Neuronal stem cell (in vitro differentiated cells): ENCODE results near the gene PTPRD.

Experiments
- DNase-seq: peaks from one replicate; pipeline ENCODE4 v3.0.0-alpha.2; 2013; ENCODE audit warnings: low spot score
- H2AFZ ChIP-seq: one replicate; pipeline ENCODE4 v1.6.1; 2013; ENCODE audit warnings: mild to moderate bottlenecking, low read length, inconsistent platforms
- H2AK5ac ChIP-seq: 2 replicates; pipeline ENCODE4 v1.6.1; 2013; ENCODE audit warnings: low read depth, mild to moderate bottlenecking, inconsistent platforms, low read length, moderate library complexity, mixed read lengths
- H2BK120ac ChIP-seq: 2 replicates; pipeline ENCODE4 v1.6.1; 2013; ENCODE audit warnings: low read depth, mild to moderate bottlenecking, inconsistent platforms, low read length, moderate library complexity, mixed read lengths
- H2BK12ac ChIP-seq: one replicate; pipeline ENCODE4 v1.6.1; 2013; ENCODE audit warnings: low read length, inconsistent platforms
- H2BK15ac ChIP-seq: 2 replicates; pipeline ENCODE4 v1.6.1; 2013; ENCODE audit warnings: mild to moderate bottlenecking, low read length, inconsistent platforms, mixed read lengths
- H2BK5ac ChIP-seq: one replicate; pipeline ENCODE4 v1.6.1; 2013; ENCODE audit warnings: inconsistent platforms, mild to moderate bottlenecking, low read length, moderate library complexity
- H3K14ac ChIP-seq: one replicate; pipeline ENCODE4 v1.6.1; 2013; ENCODE audit warnings: low read length, inconsistent platforms
- H3K18ac ChIP-seq: 2 replicates; pipeline ENCODE4 v1.6.1; 2013; ENCODE audit warnings: low read length, inconsistent platforms
- H3K23ac ChIP-seq: 2 replicates; pipeline ENCODE4 v1.6.1; 2013; ENCODE audit warnings: low read depth, mild to moderate bottlenecking, mixed read lengths, low read length, inconsistent platforms; ENCODE audit not compliant: poor library complexity
- H3K27ac ChIP-seq: replicated peaks from 3 replicates; pipeline ENCODE4 v1.5.1; 2013; ENCODE audit warnings: low read length, inconsistent platforms
- H3K27me3 ChIP-seq, 3 experiments: 2 replicates each; pipeline ENCODE4 v1.6.1; 2013; ENCODE audit warnings: low read length in 3 of 3, mild to moderate bottlenecking in 2 of 3, inconsistent platforms in 1 of 3, low read depth in 1 of 3, mixed read lengths in 1 of 3, moderate library complexity in 1 of 3; ENCODE audit not compliant: control insufficient read depth in 3 of 3, insufficient read depth in 3 of 3
- H3K36me3 ChIP-seq, 2 donors: replicated peaks in 1 of 2; 2 replicates each; pipeline ENCODE4 v1.6.1; 2013; ENCODE audit warnings: low read length in 2 of 2; ENCODE audit not compliant: control insufficient read depth in 2 of 2, insufficient read depth in 2 of 2
- H3K4ac ChIP-seq: 2 replicates; pipeline ENCODE4 v1.6.1; 2013; ENCODE audit warnings: inconsistent platforms, mild to moderate bottlenecking, low read length, moderate library complexity
- H3K4me1 ChIP-seq, 2 donors: 1 replicate in 1 of 2; 2 replicates in 1 of 2; pipeline ENCODE4 v1.6.1; 2013; ENCODE audit warnings: low read length in 2 of 2, low read depth in 1 of 2; ENCODE audit not compliant: control insufficient read depth in 2 of 2, insufficient read depth in 1 of 2
- H3K4me2 ChIP-seq: one replicate; pipeline ENCODE4 v1.6.1; 2013; ENCODE audit warnings: mild to moderate bottlenecking, low read length, inconsistent platforms; ENCODE audit not compliant: insufficient read depth, poor library complexity, severe bottlenecking
- H3K4me3 ChIP-seq, 2 donors: 2 replicates each; pipeline ENCODE4 v1.5.1; 2013; ENCODE audit warnings: low read length in 2 of 2, mild to moderate bottlenecking in 2 of 2, inconsistent platforms in 1 of 2, moderate library complexity in 1 of 2
- H3K79me1 ChIP-seq: one replicate; pipeline ENCODE4 v1.6.1; 2013; ENCODE audit warnings: low read depth, mild to moderate bottlenecking, inconsistent platforms, low read length, moderate library complexity
- H3K9ac ChIP-seq: one replicate; pipeline ENCODE4 v1.6.1; 2013; ENCODE audit warnings: mild to moderate bottlenecking, low read depth, low read length, inconsistent platforms; ENCODE audit not compliant: poor library complexity
- H3K9me3 ChIP-seq, 2 donors: replicated peaks in 1 of 2; 2 replicates each; pipeline versions ENCODE3 to v1.6.1; 2013; ENCODE audit warnings: low read length in 2 of 2, mild to moderate bottlenecking in 2 of 2, inconsistent platforms in 1 of 2, low read depth in 1 of 2, mixed read lengths in 1 of 2, moderate library complexity in 1 of 2; ENCODE audit not compliant: control insufficient read depth in 2 of 2, insufficient read depth in 1 of 2
- H4K8ac ChIP-seq: one replicate; pipeline ENCODE4 v1.6.1; 2013; ENCODE audit warnings: low read depth, mild to moderate bottlenecking, inconsistent platforms, low read length, moderate library complexity
- H4K91ac ChIP-seq: one replicate; pipeline ENCODE4 v1.6.1; 2013; ENCODE audit warnings: low read length, low read depth, mild to moderate bottlenecking, inconsistent platforms; ENCODE audit not compliant: poor library complexity
- WGBS, 2 donors: extraction: QIAGEN DNeasy Blood & Tissue Kit; methylation state at CpG; one replicate each; pipeline ENCODE4 v1.1.7; 2013; ENCODE audit warnings: missing lambda C conversion rate in 2 of 2, mixed read lengths in 1 of 2; ENCODE audit not compliant: insufficient read length in 2 of 2, insufficient replicate concordance in 1 of 2; ENCODE audit errors: extremely low coverage in 2 of 2; 5-methylcytosine and 5-hydroxymethylcytosine counted together

Gene PTPRD

GRCh38 chr9:8876303-8876702 is 1736.5 kb downstream of the PTPRD start:
- Histone ChIP-seq H3K9ac (no peak overlapping the region), H4K8ac (no peak overlapping the region)

GRCh38 chr9:8874482-8874881 is 1738.3 kb downstream of the PTPRD start:
- H3K4me1 ChIP-seq, result peaks cover 4 to 8% of the 10 kb centered on the region in 2 donors
- H3K27ac ChIP-seq, result no peak overlapping the region
- no peak overlapping the region for H3K4me2 ChIP-seq
- H3K14ac ChIP-seq, result no peak overlapping the region
- H2BK120ac ChIP-seq, result no peak overlapping the region
- no peak overlapping the region for H2BK5ac ChIP-seq
- no peaks in the 10 kb centered on the region for H3K9me3 ChIP-seq
- WGBS, 2 donors, result no CpG with 5 or more reads among the region's 1 CpG
- no peak overlapping the region for H2AK5ac ChIP-seq
- no peak overlapping the region for H3K4me3 ChIP-seq
- H3K27me3 ChIP-seq, result no peaks in the 10 kb centered on the region
- no peak overlapping the region for H4K8ac ChIP-seq
- H3K79me1 ChIP-seq, result no peaks in the 10 kb centered on the region
- no peak overlapping the region for H3K9ac ChIP-seq
- H3K18ac ChIP-seq, result no peak overlapping the region
- no peak for DNase-seq
- no peak overlapping the region for H2BK12ac ChIP-seq
- no peak overlapping the region for H2BK15ac ChIP-seq
- no peak overlapping the region for H3K4ac ChIP-seq
- H4K91ac ChIP-seq, result no peak overlapping the region
- H3K36me3 ChIP-seq, result no peaks in the 10 kb centered on the region
- H2AFZ ChIP-seq, result no peak overlapping the region
- no peak overlapping the region for H3K23ac ChIP-seq

More at GRCh38 chr9:8876303-8876702, 1736.5 kb downstream of the PTPRD start:
- no peak overlapping the region for H2AFZ ChIP-seq
- no peak overlapping the region for H2BK12ac ChIP-seq
- H3K79me1 ChIP-seq, result no peaks in the 10 kb centered on the region
- H3K9me3 ChIP-seq, result no peaks in the 10 kb centered on the region
- no peak overlapping the region for H3K27ac ChIP-seq
- no peak overlapping the region for H3K4me3 ChIP-seq
- WGBS, 2 donors, result no CpG with 5 or more reads among the region's 2 CpGs
- no peak overlapping the region for H3K14ac ChIP-seq
- no peak overlapping the region for H3K23ac ChIP-seq
- no peak overlapping the region for H4K91ac ChIP-seq
- DNase-seq, result no peak
- H3K27me3 ChIP-seq, result no peaks in the 10 kb centered on the region
- H3K4me1 ChIP-seq, result peaks cover 4% of the 10 kb centered on the region in 2 donors
- H3K4ac ChIP-seq, result no peak overlapping the region
- no peak overlapping the region for H2BK5ac ChIP-seq
- H2BK120ac ChIP-seq, result no peak overlapping the region
- H3K18ac ChIP-seq, result no peak overlapping the region
- no peak overlapping the region for H3K4me2 ChIP-seq
- no peak overlapping the region for H2BK15ac ChIP-seq
- no peaks in the 10 kb centered on the region for H3K36me3 ChIP-seq
- no peak overlapping the region for H2AK5ac ChIP-seq

- Histone ChIP-seq H3K9me3 (peaks cover 0 to 5% of the 10 kb centered on the region in 2 donors), H2BK5ac (no peak overlapping the region), H4K91ac (no peak overlapping the region), H3K79me1 (no peaks in the 10 kb centered on the region), H2AK5ac (no peak overlapping the region), H3K23ac (no peak overlapping the region), H2BK120ac (no peak overlapping the region), H2BK12ac (no peak overlapping the region), H3K4me2 (no peak overlapping the region), H3K4me3 (no peak overlapping the region), H3K4ac (no peak overlapping the region), H3K27me3 (no peaks in the 10 kb centered on the region), H3K36me3 (no peaks in the 10 kb centered on the region), H3K9ac (no peak overlapping the region), H2AFZ (no peak overlapping the region), H3K14ac (no peak overlapping the region), H4K8ac (no peak overlapping the region), H3K4me1 (peaks cover 4 to 10% of the 10 kb centered on the region in 2 donors), H3K27ac (no peak overlapping the region), H3K18ac (no peak overlapping the region), H2BK15ac (no peak overlapping the region)
- no peak for DNase-seq
- WGBS, 2 donors, result no CpG with 5 or more reads among the region's 3 CpGs
Observed at GRCh38 chr9:8872802-8873201, 1740.0 kb downstream of the PTPRD start.

- Histone ChIP-seq H4K8ac (no peak overlapping the region), H2BK120ac (no peak overlapping the region), H3K27me3 (no peaks in the 10 kb centered on the region), H2AK5ac (no peak overlapping the region), H3K36me3 (no peaks in the 10 kb centered on the region), H3K79me1 (no peaks in the 10 kb centered on the region), H2BK15ac (no peak overlapping the region), H3K4ac (no peak overlapping the region), H3K27ac (no peak overlapping the region), H2AFZ (no peak overlapping the region), H3K4me1 (peaks cover 7 to 12% of the 10 kb centered on the region in 2 donors), H3K9ac (no peak overlapping the region), H3K4me2 (no peak overlapping the region), H3K18ac (no peak overlapping the region), H2BK5ac (no peak overlapping the region), H3K14ac (no peak overlapping the region), H4K91ac (no peak overlapping the region), H2BK12ac (no peak overlapping the region), H3K23ac (no peak overlapping the region), H3K9me3 (peaks cover 0 to 5% of the 10 kb centered on the region in 2 donors), H3K4me3 (no peak overlapping the region)
- no peak for DNase-seq
- WGBS, 2 donors, result no CpG with 5 or more reads among the region's 3 CpGs
Observed at GRCh38 chr9:8871796-8872445, 1740.9 kb downstream of the PTPRD start.
